SK-N-SH treated with all-trans-retinoic acid at 6 μM for 48 hours (cell line): Measurements from ENCODE around the gene LAMB1.

Experiments used
- CREB5 ChIP-seq: fragments of 250-450 bp; sonication (Bioruptor Pico); IDR thresholded peaks from 2 replicates; pipeline ENCODE4 v1.5.1; 2020; ENCODE audit warnings: low read depth, mild to moderate bottlenecking, moderate library complexity
- PPARA ChIP-seq: fragments of 250-450 bp; sonication (Bioruptor Pico); IDR thresholded peaks from 2 replicates; pipeline ENCODE4 v1.5.0; 2020; ENCODE audit warnings: mild to moderate bottlenecking, borderline replicate concordance

- TF ChIP-seq CREB5 (CRISPR knock-in tag): no peak
- TF ChIP-seq PPARA (CRISPR knock-in tag): no peak
These were observed 59.9 kb downstream of the LAMB1 start for GRCh38 chr7:107943018-107943417.
